Panc1 (cell line): ENCODE measurements around the gene SSBP3.

Experiments
- POLR2AphosphoS5 ChIP-seq: IDR thresholded peaks from 2 replicates; pipeline ENCODE4 v1.6.1; 2012; ENCODE audit warnings: mild to moderate bottlenecking, low read depth, low read length, moderate library complexity
- SIN3A ChIP-seq: IDR thresholded peaks from 2 replicates; pipeline ENCODE4 v1.6.1; 2012; ENCODE audit warnings: low read depth, mild to moderate bottlenecking, low read length, moderate library complexity, borderline replicate concordance; ENCODE audit not compliant: insufficient read depth
- TCF7L2 ChIP-seq: IDR thresholded peaks from 2 replicates; pipeline ENCODE4 v1.6.1; 2011; ENCODE audit warnings: mild to moderate bottlenecking, low read depth, low read length, inconsistent platforms
- TF ChIP-seq, protein P1 (sequence below): fragments of 450-650 bp; IDR thresholded peaks from 2 replicates; pipeline ENCODE4 v1.5.1; 2017; ENCODE audit warnings: mild to moderate bottlenecking
- TF ChIP-seq, protein P2 (sequence below), 2 experiments: IDR thresholded peaks; 2 replicates each; pipeline ENCODE4 v1.6.1; 2011 to 2012; ENCODE audit warnings: low read depth in 2 of 2, control low read depth in 1 of 2, low read length in 1 of 2, mild to moderate bottlenecking in 1 of 2, moderate library complexity in 1 of 2; ENCODE audit not compliant: insufficient read depth in 1 of 2

DNA sequence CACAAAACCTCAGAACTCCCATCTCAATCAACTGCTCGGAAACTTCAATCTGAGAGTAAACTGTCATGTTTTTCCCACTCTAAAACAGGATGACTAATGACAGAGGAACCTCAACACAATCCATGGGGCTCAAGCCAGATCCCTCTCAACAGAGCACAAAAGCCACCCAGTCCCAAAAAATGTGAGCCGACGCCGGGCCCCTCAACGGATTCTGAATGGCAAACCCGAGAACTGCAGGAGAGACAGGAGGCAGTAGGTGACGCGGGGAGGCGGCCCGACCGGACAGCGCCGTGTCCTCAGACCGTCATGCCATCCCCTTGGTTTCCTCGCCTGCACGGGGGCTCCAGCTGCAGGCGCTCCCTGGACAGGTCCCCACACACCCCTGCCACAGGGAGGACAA, 53.4 kb downstream of the SSBP3 start:
- TF ChIP-seq, protein P1, sequence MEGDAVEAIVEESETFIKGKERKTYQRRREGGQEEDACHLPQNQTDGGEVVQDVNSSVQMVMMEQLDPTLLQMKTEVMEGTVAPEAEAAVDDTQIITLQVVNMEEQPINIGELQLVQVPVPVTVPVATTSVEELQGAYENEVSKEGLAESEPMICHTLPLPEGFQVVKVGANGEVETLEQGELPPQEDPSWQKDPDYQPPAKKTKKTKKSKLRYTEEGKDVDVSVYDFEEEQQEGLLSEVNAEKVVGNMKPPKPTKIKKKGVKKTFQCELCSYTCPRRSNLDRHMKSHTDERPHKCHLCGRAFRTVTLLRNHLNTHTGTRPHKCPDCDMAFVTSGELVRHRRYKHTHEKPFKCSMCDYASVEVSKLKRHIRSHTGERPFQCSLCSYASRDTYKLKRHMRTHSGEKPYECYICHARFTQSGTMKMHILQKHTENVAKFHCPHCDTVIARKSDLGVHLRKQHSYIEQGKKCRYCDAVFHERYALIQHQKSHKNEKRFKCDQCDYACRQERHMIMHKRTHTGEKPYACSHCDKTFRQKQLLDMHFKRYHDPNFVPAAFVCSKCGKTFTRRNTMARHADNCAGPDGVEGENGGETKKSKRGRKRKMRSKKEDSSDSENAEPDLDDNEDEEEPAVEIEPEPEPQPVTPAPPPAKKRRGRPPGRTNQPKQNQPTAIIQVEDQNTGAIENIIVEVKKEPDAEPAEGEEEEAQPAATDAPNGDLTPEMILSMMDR, result no peak
- TF ChIP-seq POLR2AphosphoS5 (no peak), TCF7L2 (no peak), SIN3A (no peak)
- TF ChIP-seq, protein P2, sequence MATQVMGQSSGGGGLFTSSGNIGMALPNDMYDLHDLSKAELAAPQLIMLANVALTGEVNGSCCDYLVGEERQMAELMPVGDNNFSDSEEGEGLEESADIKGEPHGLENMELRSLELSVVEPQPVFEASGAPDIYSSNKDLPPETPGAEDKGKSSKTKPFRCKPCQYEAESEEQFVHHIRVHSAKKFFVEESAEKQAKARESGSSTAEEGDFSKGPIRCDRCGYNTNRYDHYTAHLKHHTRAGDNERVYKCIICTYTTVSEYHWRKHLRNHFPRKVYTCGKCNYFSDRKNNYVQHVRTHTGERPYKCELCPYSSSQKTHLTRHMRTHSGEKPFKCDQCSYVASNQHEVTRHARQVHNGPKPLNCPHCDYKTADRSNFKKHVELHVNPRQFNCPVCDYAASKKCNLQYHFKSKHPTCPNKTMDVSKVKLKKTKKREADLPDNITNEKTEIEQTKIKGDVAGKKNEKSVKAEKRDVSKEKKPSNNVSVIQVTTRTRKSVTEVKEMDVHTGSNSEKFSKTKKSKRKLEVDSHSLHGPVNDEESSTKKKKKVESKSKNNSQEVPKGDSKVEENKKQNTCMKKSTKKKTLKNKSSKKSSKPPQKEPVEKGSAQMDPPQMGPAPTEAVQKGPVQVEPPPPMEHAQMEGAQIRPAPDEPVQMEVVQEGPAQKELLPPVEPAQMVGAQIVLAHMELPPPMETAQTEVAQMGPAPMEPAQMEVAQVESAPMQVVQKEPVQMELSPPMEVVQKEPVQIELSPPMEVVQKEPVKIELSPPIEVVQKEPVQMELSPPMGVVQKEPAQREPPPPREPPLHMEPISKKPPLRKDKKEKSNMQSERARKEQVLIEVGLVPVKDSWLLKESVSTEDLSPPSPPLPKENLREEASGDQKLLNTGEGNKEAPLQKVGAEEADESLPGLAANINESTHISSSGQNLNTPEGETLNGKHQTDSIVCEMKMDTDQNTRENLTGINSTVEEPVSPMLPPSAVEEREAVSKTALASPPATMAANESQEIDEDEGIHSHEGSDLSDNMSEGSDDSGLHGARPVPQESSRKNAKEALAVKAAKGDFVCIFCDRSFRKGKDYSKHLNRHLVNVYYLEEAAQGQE (IDR thresholded peaks at IDR 0.05; ENCODE audit: insufficient read depth in 1 of 2, low read depth in 2 of 2, low read length in 1 of 2), result no peak
